ENCODE measurements around the gene TRPM2.

TRPM2 gene

DNA sequence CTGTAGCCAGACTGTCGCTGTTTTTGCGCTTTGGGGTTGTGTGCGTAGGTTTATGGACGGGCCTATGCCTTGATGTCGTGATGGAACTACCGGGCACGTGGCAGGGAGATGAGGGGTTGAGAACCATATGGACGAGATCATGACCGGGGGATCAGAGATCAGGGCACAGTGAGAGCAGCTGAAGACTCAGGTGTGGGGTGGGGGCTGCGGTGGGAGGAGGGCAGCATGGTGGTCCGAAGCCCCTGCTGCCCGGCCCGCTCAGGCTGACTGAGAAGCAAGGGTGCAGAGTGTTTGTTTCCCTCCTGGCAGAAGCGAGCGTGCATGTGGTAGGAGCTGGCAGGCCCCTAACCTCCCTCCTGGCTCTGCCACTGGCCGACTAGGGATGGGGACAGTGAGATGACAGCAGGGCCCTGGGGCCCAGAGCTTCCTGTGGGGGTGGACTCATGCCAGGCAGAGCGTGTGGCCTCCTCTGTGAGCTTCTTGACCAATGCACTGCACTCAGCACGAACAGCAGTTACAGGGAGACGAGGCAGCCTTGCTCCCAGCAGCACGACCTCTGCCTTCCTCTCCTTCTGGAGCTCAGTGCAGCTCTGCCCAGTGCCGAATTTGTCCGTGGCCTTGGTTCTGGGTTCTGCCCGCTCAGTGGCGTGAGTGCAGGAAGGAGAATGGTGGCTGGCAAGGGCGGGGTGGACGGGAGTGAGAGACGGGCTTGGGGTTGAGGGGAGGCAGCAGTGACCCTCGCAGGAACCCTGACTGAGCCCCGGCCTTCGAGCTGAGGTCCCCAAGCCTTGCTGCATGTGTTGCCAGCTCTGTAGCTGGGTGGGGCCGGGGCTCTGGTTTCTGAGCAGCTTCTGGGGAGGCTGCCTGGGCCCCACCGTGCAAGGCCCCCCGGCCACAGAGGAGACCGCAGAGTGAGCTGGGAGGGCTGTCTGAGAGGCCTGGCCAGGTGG lies 79.7 kb downstream of the TRPM2 start:
- no peak for DNase-seq

GRCh38 chr21:44433791-44434567 lies 80.6 kb downstream of the TRPM2 start:
- DNase-seq = no peak

GRCh38 chr21:44434568-44434925 lies 81.1 kb downstream of the TRPM2 start:
- no peak for DNase-seq

- DNase-seq = no peak
Measured at GRCh38 chr21:44434936-44435635, 81.7 kb downstream of the TRPM2 start.

GRCh38 chr21:44436111-44436611 lies 82.7 kb downstream of the TRPM2 start:
- DNase-seq = no peak

GRCh38 chr21:44436958-44437357 lies 83.5 kb downstream of the TRPM2 start:
- DNase-seq = no peak

DNA sequence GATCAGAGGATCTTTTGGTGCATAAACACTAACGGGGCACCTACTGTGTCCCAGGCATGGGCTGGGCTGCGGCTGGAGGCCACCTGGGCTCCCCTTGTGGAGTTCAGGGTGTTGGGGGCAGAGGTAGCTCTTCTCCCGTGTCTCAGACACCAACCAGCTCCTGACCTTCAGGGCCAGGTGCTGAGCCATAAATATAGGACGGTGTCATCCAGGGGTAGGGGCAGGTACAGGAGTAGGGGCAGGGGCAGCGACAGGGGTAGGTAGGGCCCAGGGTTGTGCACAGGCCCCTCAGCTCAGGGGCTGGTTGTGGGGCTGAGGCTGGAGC lies 83.9 kb downstream of the TRPM2 start:
- DNase-seq = no peak

DNA sequence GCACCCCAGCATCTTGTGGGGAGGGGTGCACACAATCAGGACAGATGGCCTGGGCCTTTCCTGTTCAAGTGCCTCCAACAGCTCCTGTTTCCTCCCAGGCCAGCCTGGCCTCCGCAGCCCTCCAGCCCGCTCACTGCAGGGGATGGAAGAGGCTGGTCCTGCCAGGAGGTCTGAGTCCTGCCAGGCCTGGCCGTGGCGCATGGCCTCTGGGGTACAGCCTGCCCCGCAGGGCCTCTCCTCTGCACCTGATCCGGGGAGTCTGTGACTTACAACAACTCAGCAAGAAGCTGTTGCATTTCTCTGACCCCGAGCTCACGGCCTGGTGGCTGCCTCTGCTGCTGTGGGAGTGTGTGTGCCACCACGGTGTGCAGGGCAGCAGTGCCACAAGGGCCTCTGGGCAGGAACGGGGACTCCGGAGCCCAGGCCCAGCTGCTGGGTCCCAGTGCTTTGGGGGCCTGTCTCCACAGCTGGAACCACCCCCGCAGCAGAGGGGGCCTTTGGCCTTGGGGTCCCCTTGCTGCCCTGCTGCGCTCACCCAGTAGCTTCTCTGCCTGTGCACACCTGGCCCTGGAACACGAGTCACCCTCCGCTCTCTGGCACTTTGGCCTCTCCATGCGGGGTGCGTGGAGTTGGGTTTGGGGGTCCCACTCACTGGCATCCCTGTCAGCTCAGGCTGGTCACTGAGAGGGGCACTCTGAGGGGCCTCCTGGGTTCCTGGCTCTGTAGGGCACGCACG lies 84.4 kb downstream of the TRPM2 start:
- DNase-seq = no peak

DNA sequence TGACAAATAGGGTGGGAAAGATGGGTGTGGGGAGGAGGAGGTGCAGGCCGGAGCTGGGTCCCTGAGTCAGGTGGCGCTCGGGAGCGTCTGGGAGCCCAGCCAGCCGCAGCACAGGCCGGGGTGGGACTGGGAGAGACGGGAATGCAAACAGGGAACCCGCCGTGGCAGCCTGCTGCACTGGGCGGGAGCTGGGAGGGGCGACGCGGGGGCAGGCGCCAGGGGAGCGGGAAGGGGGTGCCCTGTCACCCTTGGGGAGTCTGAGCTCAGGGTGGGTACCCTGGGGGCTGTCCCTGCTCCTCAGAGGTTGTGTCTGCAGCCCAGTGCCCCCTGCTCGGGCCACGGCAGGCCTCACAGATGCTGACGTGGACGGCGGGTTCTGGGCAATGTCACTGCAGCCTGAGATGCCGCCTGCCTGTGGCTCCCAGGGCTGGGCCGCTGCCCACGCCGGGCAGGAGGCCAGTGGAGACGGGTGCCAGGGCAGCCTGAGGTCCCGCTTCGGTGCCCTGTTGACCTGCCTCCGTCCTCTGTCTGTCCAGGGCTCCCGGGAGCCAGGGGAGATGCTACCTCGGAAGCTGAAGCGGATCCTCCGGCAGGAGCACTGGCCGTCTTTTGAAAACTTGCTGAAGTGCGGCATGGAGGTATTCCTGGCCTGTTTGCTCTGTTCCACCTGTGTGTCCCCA lies 85.2 kb downstream of the TRPM2 start:
- no peak for DNase-seq

GRCh38 chr21:44439211-44439600 lies 85.8 kb downstream of the TRPM2 start:
- DNase-seq = no peak

- no peak for DNase-seq
Measured at GRCh38 chr21:44440241-44441040, 87.0 kb downstream of the TRPM2 start.

DNA sequence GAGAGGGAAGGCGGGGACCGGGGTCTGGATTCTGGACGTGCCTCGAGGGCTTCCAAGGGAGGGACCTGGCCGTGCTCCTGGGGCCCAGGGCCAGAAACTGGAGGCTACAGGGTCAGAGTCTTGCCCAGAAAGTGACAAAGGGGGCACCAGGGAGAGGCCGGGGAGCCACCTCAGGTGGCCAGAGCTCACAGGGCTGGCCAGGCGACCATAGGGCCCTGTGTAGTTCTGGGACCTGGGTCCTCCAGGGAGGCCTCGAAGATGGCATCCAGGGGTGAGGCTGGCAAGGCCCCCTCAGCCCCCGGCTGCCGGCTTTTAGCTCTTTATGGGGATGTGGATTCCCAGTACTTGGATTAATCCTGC lies 87.6 kb downstream of the TRPM2 start:
- DNase-seq = no peak

DNA sequence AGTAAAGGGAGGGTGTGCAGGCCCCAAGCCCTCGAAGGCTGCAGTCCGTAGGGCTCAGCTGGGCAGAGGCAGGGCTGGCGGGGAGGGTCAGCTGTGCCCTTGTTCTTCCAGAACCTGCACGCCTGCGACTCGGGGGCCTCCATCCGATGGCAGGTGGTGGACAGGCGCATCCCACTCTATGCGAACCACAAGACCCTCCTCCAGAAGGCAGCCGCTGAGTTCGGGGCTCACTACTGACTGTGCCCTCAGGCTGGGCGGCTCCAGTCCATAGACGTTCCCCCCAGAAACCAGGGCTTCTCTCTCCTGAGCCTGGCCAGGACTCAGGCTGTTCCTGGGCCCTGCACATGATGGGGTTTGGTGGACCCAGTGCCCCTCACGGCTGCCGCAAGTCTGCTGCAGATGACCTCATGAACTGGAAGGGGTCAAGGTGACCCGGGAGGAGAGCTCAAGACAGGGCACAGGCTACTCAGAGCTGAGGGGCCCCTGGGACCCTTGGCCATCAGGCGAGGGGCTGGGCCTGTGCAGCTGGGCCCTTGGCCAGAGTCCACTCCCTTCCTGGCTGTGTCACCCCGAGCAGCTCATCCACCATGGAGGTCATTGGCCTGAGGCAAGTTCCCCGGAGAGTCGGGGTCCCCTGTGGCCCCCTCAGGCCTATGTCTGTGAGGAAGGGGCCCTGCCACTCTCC lies 88.3 kb downstream of the TRPM2 start:
- no peak for DNase-seq

DNA sequence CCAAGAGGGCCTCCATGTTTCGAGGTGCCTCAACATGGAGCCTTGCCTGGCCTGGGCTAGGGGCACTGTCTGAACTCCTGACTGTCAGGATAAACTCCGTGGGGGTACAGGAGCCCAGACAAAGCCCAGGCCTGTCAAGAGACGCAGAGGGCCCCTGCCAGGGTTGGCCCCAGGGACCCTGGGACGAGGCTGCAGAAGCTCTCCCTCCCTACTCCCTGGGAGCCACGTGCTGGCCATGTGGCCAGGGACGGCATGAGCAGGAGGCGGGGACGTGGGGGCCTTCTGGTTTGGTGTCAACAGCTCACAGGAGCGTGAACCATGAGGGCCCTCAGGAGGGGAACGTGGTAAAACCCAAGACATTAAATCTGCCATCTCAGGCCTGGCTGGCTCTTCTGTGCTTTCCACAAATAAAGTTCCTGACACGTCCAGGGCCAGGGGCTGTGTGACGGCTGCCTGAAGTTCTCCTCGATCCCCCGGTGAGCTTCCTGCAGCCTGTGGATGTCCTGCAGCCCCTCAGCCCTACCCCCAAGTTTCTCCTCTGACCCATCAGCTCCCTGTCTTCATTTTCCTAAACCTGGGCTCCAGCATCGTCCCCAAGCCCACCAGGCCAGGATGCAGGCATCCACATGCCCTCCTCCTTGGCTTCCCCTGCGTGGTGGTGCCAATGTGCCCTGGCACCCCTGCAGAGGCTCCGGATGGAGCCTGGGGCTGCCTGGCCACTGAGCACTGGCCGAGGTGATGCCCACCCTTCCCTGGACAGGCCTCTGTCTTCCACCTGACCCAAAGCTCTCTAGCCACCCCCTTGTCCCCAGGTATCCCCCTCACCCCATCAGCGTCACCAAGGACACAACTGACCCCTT lies 89.1 kb downstream of the TRPM2 start:
- DNase-seq = no peak

DNA sequence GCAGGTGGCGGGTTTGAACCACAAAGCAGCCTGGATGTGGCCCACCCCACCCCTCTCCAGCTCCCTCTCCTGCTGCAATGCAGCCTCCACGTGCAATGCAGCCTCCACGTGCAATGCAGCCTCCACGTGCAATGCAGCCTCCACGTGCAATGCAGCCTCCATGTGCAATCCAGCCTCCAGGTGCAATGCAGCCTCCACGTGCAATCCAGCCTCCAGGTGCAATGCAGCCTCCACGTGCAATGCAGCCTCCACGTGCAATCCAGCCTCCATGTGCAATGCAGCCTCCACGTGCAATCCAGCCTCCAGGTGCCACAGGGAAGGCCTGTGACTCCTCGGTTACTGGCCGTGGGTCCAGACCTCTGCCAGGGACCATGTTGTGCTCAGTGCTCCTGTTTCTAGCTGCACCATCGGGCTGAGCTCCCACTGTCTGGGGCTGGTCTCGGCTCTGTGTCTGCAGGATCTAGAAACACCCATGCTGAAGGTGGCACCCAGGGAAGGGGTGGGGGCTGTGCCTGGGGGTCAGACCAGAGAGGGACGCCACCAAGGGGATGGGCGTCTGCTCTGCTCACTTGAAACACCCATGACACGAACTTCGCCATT lies 90.0 kb downstream of the TRPM2 start:
- no peak for DNase-seq

- DNase-seq = no peak
Measured at GRCh38 chr21:44443891-44444285, 90.5 kb downstream of the TRPM2 start.

DNA sequence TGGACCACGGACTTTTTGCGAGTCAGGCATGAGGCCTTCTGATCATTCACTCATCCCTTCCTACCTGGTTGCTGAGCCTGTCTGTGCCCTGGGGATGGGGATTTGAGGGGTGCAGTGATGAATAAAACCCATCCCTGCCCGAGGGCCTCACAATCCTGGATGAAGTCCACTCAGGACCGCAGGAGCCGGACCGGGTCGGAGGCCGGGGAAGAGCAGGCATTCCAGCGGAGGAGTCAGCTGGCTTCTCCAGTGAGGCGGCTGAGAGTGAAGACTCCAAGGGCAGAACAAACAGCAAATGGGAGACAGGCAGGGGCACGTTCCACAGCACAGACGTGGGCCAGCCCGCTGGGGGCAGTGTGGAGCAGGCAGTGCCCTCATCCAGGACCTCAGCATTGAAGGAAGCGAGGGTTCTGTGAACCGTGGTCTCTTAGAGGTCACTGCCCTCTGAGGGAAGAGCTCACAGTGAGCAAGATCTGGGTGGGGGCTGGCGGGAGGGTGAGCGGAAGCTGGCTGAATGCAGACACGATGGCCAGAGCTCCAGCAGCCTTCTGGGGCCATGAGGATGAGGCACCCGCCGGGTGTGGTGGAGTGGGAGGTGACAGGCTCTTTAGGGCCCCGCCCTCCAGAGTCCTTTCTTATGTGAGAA lies 91.0 kb downstream of the TRPM2 start:
- no peak for DNase-seq

DNA sequence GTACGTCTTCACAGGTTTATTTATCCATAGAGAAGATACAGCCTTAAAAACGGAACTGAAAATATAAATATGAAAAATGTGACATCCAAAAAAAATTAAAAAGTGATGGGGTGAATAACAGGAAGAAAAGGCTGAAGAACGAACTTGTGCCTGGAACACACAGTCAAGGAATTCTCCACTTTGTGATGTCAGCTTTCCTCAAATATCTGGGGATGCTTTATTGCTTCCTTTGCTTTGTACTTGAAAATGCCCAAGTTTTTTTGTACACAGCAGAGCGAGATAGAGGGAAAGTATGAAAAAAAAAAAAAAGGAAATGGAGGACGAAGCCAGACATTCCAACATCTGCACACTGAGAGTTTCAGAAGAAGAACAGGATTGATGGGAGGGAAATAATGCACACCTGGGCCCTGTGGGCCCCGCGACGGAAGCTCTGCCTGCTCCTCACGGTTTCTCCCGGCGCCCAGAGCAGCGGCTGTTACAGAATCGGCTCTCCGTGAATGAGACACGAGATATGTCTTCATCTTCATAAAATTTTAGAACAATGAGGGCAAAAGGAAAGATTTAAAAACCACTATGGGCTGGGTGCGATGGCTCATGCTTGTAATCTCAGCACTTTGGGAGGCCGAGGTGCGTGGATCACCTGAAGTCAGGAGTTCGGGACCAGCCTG lies 91.9 kb downstream of the TRPM2 start:
- DNase-seq = no peak

All from T-helper 9 cell (primary cell).